ENCODE measurements around the gene OR2C3. TPM values are rescaled to one million over a fixed set of nuclear protein-coding genes. Genes with fewer than 3 reads are reported as not detected.

The OR2C3 gene
- not detected for total RNA-seq

DNA sequence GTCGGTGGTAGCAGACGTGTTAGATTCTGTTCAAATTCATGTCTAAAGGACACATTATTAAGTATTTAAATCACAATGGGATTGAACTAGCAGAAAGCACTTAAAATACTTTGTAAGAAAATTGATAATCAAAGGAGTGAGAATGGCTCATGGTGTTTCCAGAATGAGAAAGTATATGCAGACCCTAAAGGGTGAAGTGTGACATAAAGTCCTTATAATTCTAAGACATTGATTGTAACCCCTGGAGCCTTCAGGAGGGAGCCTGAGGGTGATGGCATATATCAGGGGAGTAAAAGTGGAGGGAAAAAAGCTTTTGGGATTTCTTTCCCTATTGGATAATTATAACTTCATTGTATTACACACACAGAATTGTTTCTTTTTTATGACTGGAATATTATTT lies at the start of gene OR2C3:
TSS of gene OR2C3 (minus strand) at position 101 of the 400 bp plus-strand sequence. CDS start 3,929 bp downstream, outside the sequence.
- intact Hi-C loops (cut with DNase I; ENCODE audit: low total_unique reads) = no loop called here
- Histone ChIP-seq H3K9me3 (no peaks in the 10 kb centered on the region), H3K4me1 (no peaks in the 10 kb centered on the region), H3K36me3 (no peaks in the 10 kb centered on the region), H3K4me3 (no peak within 1 kb of the TSS), H3K27me3 (no peaks in the 10 kb centered on the region), H3K27ac (no peak within 1 kb of the TSS)
- in situ Hi-C loops (cut with MboI; ENCODE audit: low pct_ligation_motif_present in 1 of 4, low pct_unique_long_range_greater_than_20kb in 1 of 4, low sequenced_read_pairs in 3 of 4) = no loop called here
- WGBS, 2 donors (ENCODE audit: low coverage in 1 of 2) = 82 to 88% methylated on average over 2 of the region's 2 CpGs
- DNase-seq = no peak
- TF ChIP-seq POLR2AphosphoS5 (IDR thresholded peaks at IDR 0.05) (no peak), EP300 (IDR thresholded peaks at IDR 0.05; ENCODE audit: low read depth) (no peak), POLR2A (IDR thresholded peaks at IDR 0.05) (no peak)
- TF ChIP-seq, protein P1, sequence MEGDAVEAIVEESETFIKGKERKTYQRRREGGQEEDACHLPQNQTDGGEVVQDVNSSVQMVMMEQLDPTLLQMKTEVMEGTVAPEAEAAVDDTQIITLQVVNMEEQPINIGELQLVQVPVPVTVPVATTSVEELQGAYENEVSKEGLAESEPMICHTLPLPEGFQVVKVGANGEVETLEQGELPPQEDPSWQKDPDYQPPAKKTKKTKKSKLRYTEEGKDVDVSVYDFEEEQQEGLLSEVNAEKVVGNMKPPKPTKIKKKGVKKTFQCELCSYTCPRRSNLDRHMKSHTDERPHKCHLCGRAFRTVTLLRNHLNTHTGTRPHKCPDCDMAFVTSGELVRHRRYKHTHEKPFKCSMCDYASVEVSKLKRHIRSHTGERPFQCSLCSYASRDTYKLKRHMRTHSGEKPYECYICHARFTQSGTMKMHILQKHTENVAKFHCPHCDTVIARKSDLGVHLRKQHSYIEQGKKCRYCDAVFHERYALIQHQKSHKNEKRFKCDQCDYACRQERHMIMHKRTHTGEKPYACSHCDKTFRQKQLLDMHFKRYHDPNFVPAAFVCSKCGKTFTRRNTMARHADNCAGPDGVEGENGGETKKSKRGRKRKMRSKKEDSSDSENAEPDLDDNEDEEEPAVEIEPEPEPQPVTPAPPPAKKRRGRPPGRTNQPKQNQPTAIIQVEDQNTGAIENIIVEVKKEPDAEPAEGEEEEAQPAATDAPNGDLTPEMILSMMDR (IDR thresholded peaks at IDR 0.05) = no peak

DNA sequence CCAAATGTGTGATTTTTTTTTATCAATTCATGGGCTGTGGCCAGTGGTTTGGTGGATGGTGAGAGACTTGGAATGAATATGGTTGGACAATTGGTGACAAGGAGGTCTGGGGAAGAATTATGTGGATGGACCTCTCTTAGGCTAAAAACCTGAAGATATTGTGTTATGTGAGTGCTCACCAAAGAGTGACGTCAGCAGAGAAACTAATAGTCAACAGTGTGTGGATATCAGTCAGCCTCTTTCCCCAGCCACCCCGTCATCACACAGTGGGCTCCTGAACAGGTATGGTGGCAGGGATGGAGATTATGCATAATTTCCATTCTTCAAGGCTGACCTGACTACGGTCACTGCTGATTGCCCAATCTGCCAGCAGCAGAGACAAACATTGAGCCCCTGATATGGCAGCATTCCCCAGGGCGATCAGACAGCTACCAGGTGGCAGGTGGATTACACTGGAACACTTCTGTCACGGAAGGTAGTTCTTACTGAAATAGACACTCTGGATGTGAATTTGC lies 42.8 kb upstream of the OR2C3 start:
- no peak for DNase-seq
- H3K27ac ChIP-seq = no peak overlapping the region
- no peaks in the 10 kb centered on the region for H3K36me3 ChIP-seq
- in situ Hi-C loops (cut with MboI; ENCODE audit: low pct_ligation_motif_present in 1 of 4, low pct_unique_long_range_greater_than_20kb in 1 of 4, low sequenced_read_pairs in 3 of 4) = loop anchor here in 1 of 4 donors (10.0 kb wide), 1 partner anchor 194 kb away; no protein-coding TSS in a partner anchor
- WGBS, 2 donors (ENCODE audit: low coverage in 1 of 2) = 80 to 82% methylated on average over 1 to 5 of the region's 5 CpGs
- H3K9me3 ChIP-seq = no peaks in the 10 kb centered on the region
- no peaks in the 10 kb centered on the region for H3K4me1 ChIP-seq
- intact Hi-C loops (cut with DNase I; ENCODE audit: low total_unique reads) = no loop called here
- no peak for TF ChIP-seq POLR2A (IDR thresholded peaks at IDR 0.05)
- no peak for TF ChIP-seq EP300 (IDR thresholded peaks at IDR 0.05; ENCODE audit: low read depth)
- no peak for TF ChIP-seq POLR2AphosphoS5 (IDR thresholded peaks at IDR 0.05)
- TF ChIP-seq, protein P1 (IDR thresholded peaks at IDR 0.05) = no peak
- no peak overlapping the region for H3K4me3 ChIP-seq
- no peaks in the 10 kb centered on the region for H3K27me3 ChIP-seq

DNA sequence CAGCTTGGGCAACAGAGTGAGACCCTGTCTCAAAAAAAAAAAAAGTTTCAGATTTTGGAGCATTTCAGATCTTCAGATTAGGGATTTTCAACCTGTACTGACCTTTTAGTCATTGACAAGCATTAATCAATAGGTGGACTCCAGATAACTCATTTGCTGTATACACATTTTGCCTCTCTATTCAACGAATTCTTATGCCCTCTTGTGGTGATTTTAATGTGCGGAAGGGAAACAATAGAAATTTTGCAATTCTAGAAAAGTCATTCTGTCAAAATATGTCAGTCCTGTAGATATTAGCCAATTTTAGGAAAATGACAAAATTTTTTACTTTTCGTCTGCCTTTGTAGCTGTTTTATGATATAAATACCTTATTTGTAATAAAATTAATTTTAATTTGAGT lies 40.3 kb upstream of the OR2C3 start:
- TF ChIP-seq, protein P1 (IDR thresholded peaks at IDR 0.05) = peak in 4 of 5 experiments; percentile 19 to 32 (median 25)
- TF ChIP-seq EP300 (IDR thresholded peaks at IDR 0.05; ENCODE audit: low read depth) = no peak
- Histone ChIP-seq H3K27me3 (no peaks in the 10 kb centered on the region), H3K4me3 (no peak overlapping the region), H3K9me3 (no peaks in the 10 kb centered on the region), H3K4me1 (no peaks in the 10 kb centered on the region), H3K36me3 (no peaks in the 10 kb centered on the region), H3K27ac (no peak overlapping the region)
- intact Hi-C loops (cut with DNase I; ENCODE audit: low total_unique reads) (no loop called here), in situ Hi-C loops (cut with MboI; ENCODE audit: low pct_ligation_motif_present in 1 of 4, low pct_unique_long_range_greater_than_20kb in 1 of 4, low sequenced_read_pairs in 3 of 4) (loop anchor here in 1 of 4 donors (10.0 kb wide), 1 partner anchor 192 kb away; no protein-coding TSS in a partner anchor)
- 33 to 38% methylated on average over 3 of the region's 3 CpGs for WGBS, 2 donors (ENCODE audit: low coverage in 1 of 2)
- no peak for DNase-seq

DNA sequence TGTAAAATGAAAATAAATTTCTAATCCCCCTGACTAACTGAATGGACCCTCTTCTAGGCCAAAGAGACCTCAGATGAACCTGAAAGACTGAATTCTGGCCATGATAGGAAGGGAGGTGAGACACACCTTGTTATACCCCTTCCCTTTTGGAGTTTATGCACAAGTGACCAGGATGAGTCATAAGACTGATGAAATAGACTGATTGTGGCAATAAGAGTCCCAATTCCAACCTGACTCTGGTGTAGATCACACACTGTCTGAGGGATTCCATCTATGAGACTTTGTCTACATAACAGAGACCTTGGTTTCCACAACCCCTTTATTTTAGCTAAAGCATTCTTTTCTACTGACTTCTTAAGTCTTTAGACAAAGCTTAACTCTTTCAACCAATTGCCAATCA lies 38.4 kb upstream of the OR2C3 start:
- no peaks in the 10 kb centered on the region for H3K36me3 ChIP-seq
- DNase-seq = no peak
- no peaks in the 10 kb centered on the region for H3K9me3 ChIP-seq
- H3K4me1 ChIP-seq = no peaks in the 10 kb centered on the region
- H3K27ac ChIP-seq = no peak overlapping the region
- no peaks in the 10 kb centered on the region for H3K27me3 ChIP-seq
- in situ Hi-C loops (cut with MboI; ENCODE audit: low pct_ligation_motif_present in 1 of 4, low pct_unique_long_range_greater_than_20kb in 1 of 4, low sequenced_read_pairs in 3 of 4) (loop anchor here in 1 of 4 donors (10.0 kb wide), 1 partner anchor 190 kb away; no protein-coding TSS in a partner anchor), intact Hi-C loops (cut with DNase I; ENCODE audit: low total_unique reads) (no loop called here)
- TF ChIP-seq POLR2A (IDR thresholded peaks at IDR 0.05) (no peak), EP300 (IDR thresholded peaks at IDR 0.05; ENCODE audit: low read depth) (no peak), POLR2AphosphoS5 (IDR thresholded peaks at IDR 0.05) (no peak)
- TF ChIP-seq, protein P1 (IDR thresholded peaks at IDR 0.05) = no peak
- H3K4me3 ChIP-seq = no peak overlapping the region

Measured in transverse colon (tissue), 4 donors.